Measurements from ENCODE around the gene TMEFF1. TPM values are rescaled to one million over a fixed set of nuclear protein-coding genes. Genes with fewer than 3 reads are reported as not detected.
"Not testable (repeated sequence)": the region's sequence is repeated elsewhere in the genome, so short reads cannot be mapped to it uniquely, and the experiment has no call there.

TMEFF1 gene
- total RNA-seq, 1 experiment from 2014 or later, result not detected

DNA sequence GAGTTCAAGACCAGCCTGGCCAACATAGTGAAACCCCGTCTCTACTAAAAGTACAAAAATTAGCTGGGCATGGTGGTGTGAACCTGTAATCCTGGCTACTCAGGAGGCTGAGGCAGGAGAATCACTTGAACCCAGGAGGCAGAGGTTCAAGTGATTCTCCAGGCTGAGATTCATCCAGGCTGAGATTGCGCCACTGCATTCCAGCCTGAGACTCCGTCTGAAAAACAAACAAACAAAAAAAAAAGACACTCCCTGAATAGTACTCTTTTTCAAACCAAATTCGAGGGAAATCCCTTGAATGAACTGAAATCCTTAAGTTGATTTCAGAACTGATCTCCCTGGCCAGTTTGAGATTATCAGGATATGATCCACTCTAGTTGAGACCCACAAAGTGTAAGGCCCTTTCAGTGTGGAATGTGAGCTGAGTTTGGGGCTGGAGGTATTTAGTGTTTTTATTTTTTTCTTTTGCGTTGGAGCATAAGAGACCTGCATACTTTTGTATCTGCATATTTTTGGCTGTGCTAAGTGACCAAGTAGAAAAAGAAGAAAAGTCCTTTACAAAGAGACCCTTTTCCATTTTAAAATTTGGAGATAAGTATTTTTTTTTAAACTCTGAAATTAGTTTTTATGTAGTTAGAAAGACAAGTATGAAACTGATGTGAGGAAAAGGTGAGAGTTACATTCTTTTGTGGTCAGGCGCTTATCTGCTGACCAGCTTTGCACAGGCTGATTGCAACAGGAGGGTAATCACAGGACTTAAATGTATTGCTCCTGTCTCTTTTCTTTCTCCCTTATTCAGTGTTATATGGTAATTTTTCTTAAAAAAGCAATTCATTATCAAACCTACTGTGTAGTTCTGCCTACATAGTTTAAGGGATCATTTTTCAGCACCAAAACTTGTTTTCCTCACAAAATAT is 42.9 kb downstream of the TMEFF1 start:
- H3K9me3 ChIP-seq, result no peaks in the 10 kb centered on the region
- DNase-seq, result no peak
- no peaks in the 10 kb centered on the region for H3K36me3 ChIP-seq
- no peak overlapping the region for H3K4me3 ChIP-seq
- H3K27me3 ChIP-seq, result no peaks in the 10 kb centered on the region

DNA sequence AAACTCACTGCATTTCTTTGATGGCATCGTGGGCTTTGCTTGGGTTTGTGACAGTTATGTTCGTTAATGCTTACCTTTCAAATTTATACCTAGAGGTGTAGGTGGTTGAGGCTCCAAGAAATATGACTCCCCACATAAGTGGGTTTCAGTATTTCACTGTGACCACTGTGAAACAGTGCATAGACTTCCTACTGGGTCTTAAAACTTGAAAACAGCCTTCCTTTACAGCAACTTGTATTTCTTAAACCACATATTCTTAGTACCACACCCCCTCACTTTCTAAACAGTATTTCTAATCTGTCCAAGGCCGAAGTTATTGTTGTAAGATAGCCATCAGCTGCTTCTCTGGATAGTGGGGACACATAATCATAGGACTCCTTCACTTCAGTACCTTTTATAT is 48.3 kb downstream of the TMEFF1 start:
- no peak for DNase-seq
- Histone ChIP-seq H3K27me3 (no peaks in the 10 kb centered on the region), H3K9me3 (no peaks in the 10 kb centered on the region)

DNA sequence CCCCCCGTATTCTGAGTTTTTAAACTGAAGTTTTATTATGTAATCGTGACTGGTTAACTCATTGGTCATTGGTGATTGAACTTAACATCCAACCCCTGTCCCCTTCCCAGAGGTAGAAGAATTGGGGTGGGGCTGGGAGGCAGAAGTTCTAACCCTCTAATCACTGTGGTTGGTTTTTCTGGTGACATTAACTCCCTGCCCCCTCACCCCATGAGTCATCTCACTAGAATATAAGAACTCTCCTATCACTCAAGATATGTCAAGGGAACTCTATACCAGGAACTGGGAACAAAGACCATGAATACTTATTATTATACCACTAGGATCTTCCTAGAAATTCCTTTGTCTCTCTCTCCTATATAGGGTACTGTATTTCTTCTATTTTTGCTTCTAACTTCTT is 52.6 kb downstream of the TMEFF1 start:
- H3K36me3 ChIP-seq, result no peaks in the 10 kb centered on the region
- no peaks in the 10 kb centered on the region for H3K9me3 ChIP-seq
- no peak for DNase-seq
- H3K27me3 ChIP-seq, result no peaks in the 10 kb centered on the region
- H3K4me3 ChIP-seq, result no peak overlapping the region

More for the DNA sequence above, 48.3 kb downstream of the TMEFF1 start:
- no peaks in the 10 kb centered on the region for H3K36me3 ChIP-seq
- no peak overlapping the region for H3K4me3 ChIP-seq

DNA sequence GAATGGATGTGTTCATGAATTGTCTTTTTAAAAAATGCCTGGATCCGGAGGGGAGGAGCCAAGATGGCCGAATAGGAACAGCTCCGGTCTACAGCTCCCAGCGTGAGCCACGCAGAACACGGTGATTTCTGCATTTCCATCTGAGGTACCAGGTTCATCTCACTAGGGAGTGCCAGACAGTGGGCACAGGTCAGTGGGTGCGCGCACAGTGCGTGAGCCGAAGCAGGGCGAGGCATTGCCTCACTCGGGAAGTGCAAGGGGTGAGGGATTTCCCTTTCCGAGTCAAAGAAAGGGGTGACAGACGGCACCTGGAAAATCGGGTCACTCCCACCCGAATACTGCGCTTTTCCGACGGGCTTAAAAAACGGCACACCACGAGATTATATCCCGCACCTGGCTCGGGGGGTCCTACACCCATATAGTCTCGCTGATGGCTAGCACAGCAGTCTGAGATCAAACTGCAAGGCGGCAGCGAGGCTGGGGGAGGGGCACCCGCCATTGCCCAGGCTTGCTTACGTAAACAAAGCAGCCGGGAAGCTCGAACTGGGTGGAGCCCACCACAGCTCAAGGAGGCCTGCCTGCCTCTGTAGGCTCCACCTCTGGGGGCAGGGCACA is 54.3 kb downstream of the TMEFF1 start:
- not testable (repeated sequence) for H3K4me3 ChIP-seq, H3K27me3 ChIP-seq, DNase-seq, H3K9me3 ChIP-seq, H3K36me3 ChIP-seq

DNA sequence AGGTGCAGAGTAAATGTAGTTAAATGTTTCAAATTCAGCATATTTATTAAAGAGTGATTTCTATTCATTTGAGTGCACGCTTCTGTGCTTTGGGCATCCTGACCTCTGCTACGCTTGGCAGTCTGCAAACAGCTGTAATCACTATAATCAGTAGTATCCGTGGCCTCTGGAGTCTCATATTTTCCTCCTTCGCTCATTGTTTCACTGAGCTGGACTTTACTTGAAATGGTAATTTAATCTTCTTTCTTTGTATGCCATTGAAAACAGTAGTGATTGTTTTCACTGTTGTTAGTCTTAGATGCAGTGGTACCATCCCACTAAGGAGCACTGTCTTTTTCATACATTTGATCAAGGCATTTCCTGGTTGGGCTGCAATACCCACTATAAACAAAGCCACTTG is 61.5 kb downstream of the TMEFF1 start:
- no peak overlapping the region for H3K4me3 ChIP-seq
- no peaks in the 10 kb centered on the region for H3K36me3 ChIP-seq
- DNase-seq, result no peak

DNA sequence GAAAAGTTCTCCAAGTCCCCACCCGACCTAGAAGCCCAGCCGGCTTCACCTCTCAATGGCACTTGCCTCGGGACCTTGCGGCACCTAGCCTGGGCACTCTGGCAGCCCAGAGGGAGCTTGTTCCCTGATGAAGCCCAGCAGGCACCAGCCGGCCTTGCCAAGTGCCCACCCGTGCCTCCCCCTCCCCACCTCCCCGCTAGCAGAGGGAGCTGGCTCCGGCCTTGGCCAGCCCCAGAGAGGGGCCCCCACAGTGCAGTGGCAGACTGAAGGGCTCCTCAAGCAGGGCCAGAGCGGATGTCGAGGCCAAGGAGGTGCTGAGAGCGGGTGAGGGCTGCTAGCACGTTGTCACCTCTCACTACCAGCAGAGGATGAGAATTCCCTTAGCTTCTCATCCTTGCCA is 67.4 kb downstream of the TMEFF1 start:
- H3K4me3 ChIP-seq, result no peak overlapping the region
- no peak for DNase-seq
- no peaks in the 10 kb centered on the region for H3K27me3 ChIP-seq
- H3K36me3 ChIP-seq, result no peaks in the 10 kb centered on the region
- H3K9me3 ChIP-seq, result peaks cover 5% of the 10 kb centered on the region

More for the DNA sequence above, 61.5 kb downstream of the TMEFF1 start:
- H3K27me3 ChIP-seq, result no peaks in the 10 kb centered on the region
- no peaks in the 10 kb centered on the region for H3K9me3 ChIP-seq

DNA sequence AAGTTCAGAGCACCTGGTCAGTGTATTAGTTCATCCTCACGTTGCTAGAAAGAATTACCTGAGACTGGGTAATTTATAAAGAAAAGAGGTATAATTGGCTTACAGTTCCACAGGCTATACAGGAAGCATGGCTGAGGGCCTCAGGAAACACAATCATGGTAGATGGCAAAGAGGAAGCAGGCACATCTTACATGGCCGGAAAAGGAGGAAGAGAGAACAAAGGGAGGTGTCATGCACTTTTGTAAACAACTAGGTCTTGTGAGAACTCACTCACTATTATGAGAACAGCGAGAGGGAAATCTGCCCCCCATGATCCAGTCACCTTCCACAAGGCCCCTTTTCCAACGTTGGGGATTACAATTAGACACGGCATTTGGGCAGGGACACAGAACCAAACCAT is 76.1 kb downstream of the TMEFF1 start:
- H3K27me3 ChIP-seq, result no peaks in the 10 kb centered on the region
- H3K36me3 ChIP-seq, result no peaks in the 10 kb centered on the region
- no peaks in the 10 kb centered on the region for H3K9me3 ChIP-seq
- DNase-seq, result no peak
- H3K4me3 ChIP-seq, result no peak overlapping the region

DNA sequence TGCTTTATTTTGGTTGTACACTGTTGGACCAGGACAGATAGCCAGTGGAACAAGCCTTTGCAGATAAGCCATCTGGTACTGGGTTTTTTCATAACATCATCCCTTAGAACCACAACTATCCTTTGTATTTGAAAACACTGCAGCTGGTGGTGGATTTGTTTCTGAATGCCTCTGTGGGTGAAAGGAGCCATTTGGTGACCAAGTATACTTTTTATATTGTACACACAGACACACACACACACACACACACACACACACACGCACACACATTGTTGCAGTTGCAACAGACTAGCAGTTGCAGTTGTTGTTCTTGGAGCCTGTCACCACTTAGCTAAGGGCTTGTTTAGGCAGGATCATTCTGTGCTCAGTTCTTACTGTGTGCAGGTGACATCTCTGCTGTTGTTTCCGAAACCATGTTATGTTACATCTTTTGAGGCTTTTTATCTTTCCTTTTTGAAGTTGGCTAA is 82.0 kb downstream of the TMEFF1 start:
- no peaks in the 10 kb centered on the region for H3K27me3 ChIP-seq
- no peak overlapping the region for H3K4me3 ChIP-seq
- DNase-seq, result no peak
- H3K9me3 ChIP-seq, result no peaks in the 10 kb centered on the region
- H3K36me3 ChIP-seq, result no peaks in the 10 kb centered on the region

DNA sequence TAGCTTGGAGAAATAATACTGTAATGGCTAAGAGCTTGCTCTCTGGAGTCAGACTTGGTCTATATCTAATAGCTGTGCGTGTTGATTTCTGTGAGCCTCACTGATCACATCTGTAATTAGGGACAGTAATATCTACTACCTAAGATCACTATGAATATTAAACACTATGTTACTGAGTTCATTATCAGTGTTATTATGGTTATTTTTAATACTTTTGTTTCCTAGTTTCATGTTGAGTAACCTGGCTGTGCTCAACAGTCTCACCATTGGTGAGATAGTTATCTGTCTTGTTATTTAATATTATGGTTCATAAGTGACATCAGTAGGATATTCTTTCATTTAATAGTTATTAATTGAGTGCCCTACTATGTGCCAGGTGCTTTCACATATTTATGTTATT is 82.5 kb downstream of the TMEFF1 start:
- Histone ChIP-seq H3K4me3 (no peak overlapping the region), H3K27me3 (no peaks in the 10 kb centered on the region), H3K9me3 (no peaks in the 10 kb centered on the region), H3K36me3 (no peaks in the 10 kb centered on the region)
- DNase-seq, result no peak

DNA sequence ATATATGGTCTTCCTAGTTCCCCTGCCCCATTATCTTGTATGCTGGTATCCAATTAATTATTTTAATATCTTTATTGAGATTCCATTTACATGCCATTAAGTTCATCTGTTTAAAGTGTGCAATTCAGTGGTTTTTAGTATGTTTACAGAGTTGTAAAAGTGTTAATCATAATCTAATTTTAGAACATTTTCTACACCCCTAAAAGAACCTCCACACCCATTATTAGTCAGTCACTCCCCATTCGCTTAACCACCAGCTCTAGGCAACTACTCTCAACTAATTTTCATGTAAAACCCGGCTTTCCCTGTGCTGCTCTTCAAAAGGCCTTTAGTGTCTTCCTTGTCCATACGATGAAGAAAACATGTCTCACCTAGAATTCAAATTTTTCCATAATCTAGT is 84.1 kb downstream of the TMEFF1 start:
- H3K36me3 ChIP-seq, result no peaks in the 10 kb centered on the region
- no peaks in the 10 kb centered on the region for H3K9me3 ChIP-seq
- no peak overlapping the region for H3K4me3 ChIP-seq
- H3K27me3 ChIP-seq, result no peaks in the 10 kb centered on the region
- no peak for DNase-seq

DNA sequence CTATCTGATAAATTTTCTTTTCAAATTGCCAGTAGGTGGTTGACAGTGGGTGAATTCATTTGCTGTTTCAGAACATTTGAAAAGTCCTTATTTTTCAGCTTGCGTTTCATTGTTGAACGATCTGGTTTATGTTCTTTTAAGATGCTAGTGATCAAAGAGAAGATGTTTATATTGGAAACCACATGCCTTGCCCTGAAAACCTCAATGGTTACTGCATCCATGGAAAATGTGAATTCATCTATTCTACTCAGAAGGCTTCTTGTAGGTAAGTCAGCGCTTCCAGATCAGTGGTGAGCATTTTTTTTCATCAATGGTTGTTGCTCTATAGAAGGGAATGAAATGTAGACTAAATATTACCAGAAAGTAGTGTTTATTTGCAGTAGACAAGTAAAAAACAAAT is 88.3 kb downstream of the TMEFF1 start:
- Histone ChIP-seq H3K4me3 (no peak overlapping the region), H3K36me3 (no peaks in the 10 kb centered on the region), H3K27me3 (no peaks in the 10 kb centered on the region), H3K9me3 (no peaks in the 10 kb centered on the region)
- no peak for DNase-seq

DNA sequence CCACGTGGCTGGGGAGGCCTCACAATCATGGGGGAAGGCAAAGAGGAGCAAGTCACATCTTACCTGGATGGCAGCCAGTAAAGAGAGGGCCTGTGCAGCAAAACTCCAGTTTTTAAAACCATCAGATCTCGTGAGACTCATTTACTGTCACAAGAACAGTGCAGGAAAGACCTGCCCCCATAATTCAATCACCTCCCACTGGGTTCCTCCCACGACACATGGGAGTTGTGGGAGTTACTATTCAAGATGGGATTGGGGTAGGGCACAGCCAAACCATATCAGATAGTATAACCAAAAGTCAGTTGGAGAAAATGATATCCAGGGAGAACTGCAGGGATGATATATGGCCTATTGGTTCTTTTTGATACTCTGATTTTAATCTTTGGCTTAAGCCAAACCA is 94.9 kb downstream of the TMEFF1 start:
- no peaks in the 10 kb centered on the region for H3K36me3 ChIP-seq
- H3K9me3 ChIP-seq, result no peaks in the 10 kb centered on the region
- no peaks in the 10 kb centered on the region for H3K27me3 ChIP-seq
- H3K4me3 ChIP-seq, result no peak overlapping the region
- DNase-seq, result no peak

DNA sequence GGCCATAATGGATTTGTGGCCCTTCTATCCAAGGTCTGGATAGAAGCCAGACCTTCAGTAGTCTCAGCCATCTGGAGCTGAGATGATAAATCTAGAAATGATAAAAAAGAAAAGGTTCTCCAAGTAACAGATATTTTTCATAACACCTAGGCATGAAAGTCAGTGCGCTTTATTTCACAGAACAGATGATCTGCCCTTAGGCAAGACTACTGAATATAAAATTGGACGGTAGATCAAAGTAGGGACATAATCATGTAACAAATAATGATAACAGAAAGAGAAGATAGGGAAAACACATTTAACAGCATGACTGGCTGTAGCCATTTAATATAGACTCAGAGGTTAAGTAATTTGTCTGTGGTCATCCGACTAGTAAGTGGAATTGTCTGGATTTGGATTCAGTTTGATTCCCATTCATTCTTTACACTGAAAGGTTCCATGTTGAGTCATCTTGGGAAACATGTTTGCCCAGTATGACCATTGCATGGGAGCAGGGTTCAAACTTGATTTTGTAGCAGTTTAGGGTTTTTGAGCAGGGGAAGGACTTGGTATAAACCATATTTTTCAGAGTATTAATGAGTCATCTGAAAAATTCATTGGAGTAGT is 100.8 kb downstream of the TMEFF1 start:
- DNase-seq, result no peak

DNA sequence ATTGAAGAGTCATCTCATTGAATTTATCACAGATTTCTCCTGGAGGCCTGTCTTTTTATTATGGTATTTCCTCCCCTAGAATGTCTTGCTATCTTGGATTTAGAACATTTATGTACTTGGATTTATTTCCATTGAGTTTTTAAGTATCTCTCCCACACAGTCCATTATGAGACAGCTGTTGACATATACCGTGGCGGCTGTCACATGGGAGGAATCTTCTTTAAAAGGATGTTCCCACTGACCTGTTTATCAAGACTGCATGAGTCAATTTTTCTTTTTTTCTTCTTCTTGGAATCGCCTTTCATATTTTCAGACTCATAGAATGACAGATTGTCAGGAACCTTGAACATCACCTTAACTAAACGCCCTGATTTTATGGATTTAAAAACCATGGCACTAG is 102.1 kb downstream of the TMEFF1 start:
- Histone ChIP-seq H3K36me3 (no peaks in the 10 kb centered on the region), H3K9me3 (no peaks in the 10 kb centered on the region), H3K4me3 (no peak overlapping the region), H3K27me3 (no peaks in the 10 kb centered on the region)
- no peak for DNase-seq

More for the DNA sequence above, 100.8 kb downstream of the TMEFF1 start:
- Histone ChIP-seq H3K36me3 (no peaks in the 10 kb centered on the region), H3K4me3 (no peak overlapping the region), H3K9me3 (no peaks in the 10 kb centered on the region), H3K27me3 (no peaks in the 10 kb centered on the region)

DNA sequence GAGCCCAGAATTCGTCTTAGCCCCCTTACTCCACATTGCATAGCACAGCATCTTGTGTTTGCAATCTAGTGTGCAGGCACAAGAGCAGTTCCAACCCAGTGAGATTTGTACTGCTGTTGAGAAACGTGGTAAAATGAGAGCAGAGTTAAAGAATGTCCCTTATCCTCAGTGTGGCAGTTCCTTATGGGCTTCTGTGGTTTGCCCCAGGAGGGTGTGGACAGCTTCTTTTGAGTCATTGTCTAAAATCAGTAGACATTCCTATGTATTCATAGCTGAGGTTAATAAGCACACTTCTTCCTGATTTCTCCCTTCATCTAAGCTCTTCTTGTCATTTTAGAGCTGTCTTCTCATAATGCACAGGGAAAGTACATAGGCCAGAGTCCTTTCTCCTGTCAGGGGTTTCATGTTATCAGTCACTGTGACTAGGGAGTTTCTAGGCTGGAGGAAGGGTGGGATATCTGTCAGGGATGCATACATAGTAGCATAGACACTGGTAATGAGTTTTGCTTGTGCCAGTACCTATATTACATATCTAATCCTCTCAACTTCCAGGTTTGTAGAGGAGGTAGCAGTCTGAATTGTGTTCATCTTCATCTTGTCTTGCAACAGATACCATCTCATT is 102.9 kb downstream of the TMEFF1 start:
- Histone ChIP-seq H3K9me3 (no peaks in the 10 kb centered on the region), H3K4me3 (no peak overlapping the region), H3K36me3 (no peaks in the 10 kb centered on the region), H3K27me3 (no peaks in the 10 kb centered on the region)
- DNase-seq, result no peak

DNA sequence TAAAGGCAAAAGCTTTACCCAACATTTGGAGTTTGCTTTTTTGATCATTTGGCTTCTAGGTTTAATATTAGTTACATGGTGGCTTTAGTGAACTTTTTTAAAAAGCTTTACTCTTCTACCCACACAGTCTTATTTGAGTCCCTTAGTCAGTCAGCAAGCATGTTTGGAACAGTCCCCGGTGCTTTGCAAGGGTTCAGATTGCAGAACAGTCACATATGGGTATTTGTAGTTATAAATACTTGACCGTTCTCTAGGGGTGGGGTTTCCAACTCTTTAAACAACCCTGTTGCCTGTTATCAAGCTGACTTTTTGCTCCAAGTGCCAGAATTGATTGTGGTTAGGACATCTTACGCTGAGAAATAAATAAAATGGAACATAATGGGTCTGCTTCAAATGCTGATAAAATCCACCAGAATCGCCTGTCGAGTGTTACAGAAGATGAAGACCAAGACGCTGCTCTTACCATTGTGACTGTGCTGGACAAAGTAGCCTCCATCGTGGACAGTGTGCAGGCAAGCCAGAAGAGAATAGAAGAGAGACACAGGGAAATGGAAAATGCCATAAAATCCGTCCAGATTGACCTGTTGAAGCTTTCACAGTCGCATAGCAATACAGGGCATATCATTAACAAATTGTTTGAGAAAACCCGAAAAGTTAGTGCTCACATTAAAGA is 105.0 kb downstream of the TMEFF1 start, which contains the start of gene CAVIN4:
CAVIN4 (plus strand) TSS at position 304 of the 673 bp plus-strand sequence; CDS start at position 369, 65 bp downstream.
- Histone ChIP-seq H3K9me3 (no peaks in the 10 kb centered on the region), H3K36me3 (no peaks in the 10 kb centered on the region), H3K4me3 (no peak within 1 kb of the TSS), H3K27me3 (no peaks in the 10 kb centered on the region)
- no peak for DNase-seq

Data from MG63 (cell line).